ENCODE measurements around the gene CAMTA1. TPM values are rescaled to one million over a fixed set of nuclear protein-coding genes. Genes with fewer than 3 reads are reported as not detected.

Gene CAMTA1
- total RNA-seq, 2 experiments from 2014 or later, result 43.9 to 73.3 TPM

DNA sequence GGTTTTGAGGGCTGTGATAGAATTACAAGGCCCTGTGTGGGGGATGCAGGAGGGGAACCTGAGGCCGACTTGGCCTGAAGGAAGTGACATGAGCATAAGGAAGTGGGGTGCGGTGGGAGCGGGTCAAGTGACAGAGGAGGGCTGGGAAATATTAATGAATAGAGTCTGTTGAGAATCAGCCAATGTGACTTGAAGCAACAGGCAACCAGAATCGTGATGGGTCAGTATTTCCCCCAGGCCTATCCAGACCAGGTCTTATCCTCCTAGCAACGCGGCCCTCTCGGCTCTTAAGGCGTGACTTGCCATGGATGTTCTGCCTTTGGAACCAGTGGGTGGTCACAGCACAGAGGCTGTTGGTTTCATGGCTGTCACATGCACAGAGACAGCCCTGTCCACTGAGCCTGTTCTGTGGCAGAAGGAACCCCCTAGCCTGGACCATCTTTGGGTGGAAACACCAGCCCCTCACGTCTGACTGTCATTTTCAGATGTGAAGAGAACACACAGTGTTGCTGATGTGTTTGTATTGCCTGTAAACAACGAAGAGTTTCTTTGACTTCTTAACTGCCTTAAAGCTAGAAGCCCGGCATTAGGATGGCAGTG is 468.8 kb downstream of the CAMTA1 start:
- no peak for DNase-seq (ENCODE audit: low spot score)
- Histone ChIP-seq H3K9me2 (ENCODE audit: insufficient read depth, low read length) (no peaks in the 10 kb centered on the region), H3K36me3 (ENCODE audit: insufficient read depth, low read length) (no peaks in the 10 kb centered on the region), H2AFZ (ENCODE audit: low read length) (no peak overlapping the region), H3K79me2 (ENCODE audit: insufficient read depth, low read depth, low read length) (no peaks in the 10 kb centered on the region), H3K4me2 (ENCODE audit: low read length) (no peak overlapping the region), H4K20me1 (ENCODE audit: insufficient read depth, low read length) (no peaks in the 10 kb centered on the region), H3K4me3 (ENCODE audit: low read depth, low read length, poor library complexity, severe bottlenecking) (no peak overlapping the region), H3K27ac (ENCODE audit: low read depth, low read length, poor library complexity, severe bottlenecking) (no peak overlapping the region), H3K4me1 (ENCODE audit: insufficient read depth, low read length, poor library complexity, severe bottlenecking) (no peaks in the 10 kb centered on the region), H3K9me3 (ENCODE audit: low read length) (no peaks in the 10 kb centered on the region)
- CTCF ChIA-PET (ENCODE audit: unreplicated experiment), result no interaction called here
- POLR2A ChIA-PET, result no interaction called here
- intact Hi-C loops (cut with micrococcal nuclease; ENCODE audit: unreplicated experiment), result no loop called here
- BruUV-seq (replicated peaks), result no TSS peak
- TF ChIP-seq, protein P1, sequence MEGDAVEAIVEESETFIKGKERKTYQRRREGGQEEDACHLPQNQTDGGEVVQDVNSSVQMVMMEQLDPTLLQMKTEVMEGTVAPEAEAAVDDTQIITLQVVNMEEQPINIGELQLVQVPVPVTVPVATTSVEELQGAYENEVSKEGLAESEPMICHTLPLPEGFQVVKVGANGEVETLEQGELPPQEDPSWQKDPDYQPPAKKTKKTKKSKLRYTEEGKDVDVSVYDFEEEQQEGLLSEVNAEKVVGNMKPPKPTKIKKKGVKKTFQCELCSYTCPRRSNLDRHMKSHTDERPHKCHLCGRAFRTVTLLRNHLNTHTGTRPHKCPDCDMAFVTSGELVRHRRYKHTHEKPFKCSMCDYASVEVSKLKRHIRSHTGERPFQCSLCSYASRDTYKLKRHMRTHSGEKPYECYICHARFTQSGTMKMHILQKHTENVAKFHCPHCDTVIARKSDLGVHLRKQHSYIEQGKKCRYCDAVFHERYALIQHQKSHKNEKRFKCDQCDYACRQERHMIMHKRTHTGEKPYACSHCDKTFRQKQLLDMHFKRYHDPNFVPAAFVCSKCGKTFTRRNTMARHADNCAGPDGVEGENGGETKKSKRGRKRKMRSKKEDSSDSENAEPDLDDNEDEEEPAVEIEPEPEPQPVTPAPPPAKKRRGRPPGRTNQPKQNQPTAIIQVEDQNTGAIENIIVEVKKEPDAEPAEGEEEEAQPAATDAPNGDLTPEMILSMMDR (conservative IDR thresholded peaks at IDR 0.05; ENCODE audit: low read length), result no peak
- no peak for TF ChIP-seq EZH2phosphoT487 (IDR thresholded peaks at IDR 0.05; ENCODE audit: borderline replicate concordance, low read depth, low read length)

DNA sequence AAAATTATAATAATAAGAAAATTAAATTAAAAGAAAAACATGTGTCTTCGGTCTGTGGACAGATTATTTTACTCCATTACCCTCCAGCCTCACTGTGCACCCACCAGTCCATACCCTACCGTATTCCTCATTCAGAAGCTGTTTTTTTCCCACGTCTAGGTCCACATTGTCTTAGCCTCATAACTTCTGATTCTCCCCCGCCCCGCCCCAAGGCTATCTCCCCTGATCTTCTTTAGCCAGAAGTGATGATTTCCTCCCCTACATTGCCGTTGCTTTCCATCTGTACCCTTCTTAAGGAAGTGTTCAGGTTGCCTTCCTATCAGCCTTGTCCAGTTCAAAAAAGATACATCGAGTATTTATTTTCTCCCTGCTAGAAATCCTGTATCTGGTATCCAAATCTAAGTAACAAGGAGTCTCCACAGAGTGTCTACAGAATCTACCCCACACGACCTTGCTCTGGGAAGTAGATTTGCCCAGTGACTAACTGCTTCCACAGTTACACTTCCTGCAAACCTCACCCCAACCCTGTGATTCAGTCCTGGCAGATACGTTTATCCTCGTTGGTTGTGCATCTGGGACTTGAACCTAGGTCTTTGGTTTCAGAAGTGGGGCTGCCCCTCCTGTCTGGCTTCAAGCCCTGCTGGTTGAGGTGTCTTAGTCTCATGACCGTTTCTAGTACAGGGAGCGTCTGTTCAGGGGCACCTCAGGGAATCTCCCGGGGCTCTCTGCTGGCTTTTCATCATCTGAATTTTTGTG is 470.2 kb downstream of the CAMTA1 start:
- Histone ChIP-seq H3K4me2 (ENCODE audit: low read length) (no peak overlapping the region), H3K4me3 (ENCODE audit: low read depth, low read length, poor library complexity, severe bottlenecking) (no peak overlapping the region), H3K9me3 (ENCODE audit: low read length) (no peaks in the 10 kb centered on the region), H3K4me1 (ENCODE audit: insufficient read depth, low read length, poor library complexity, severe bottlenecking) (no peaks in the 10 kb centered on the region), H3K36me3 (ENCODE audit: insufficient read depth, low read length) (no peaks in the 10 kb centered on the region), H4K20me1 (ENCODE audit: insufficient read depth, low read length) (no peaks in the 10 kb centered on the region), H3K27ac (ENCODE audit: low read depth, low read length, poor library complexity, severe bottlenecking) (no peak overlapping the region), H2AFZ (ENCODE audit: low read length) (no peak overlapping the region), H3K9me2 (ENCODE audit: insufficient read depth, low read length) (no peaks in the 10 kb centered on the region), H3K79me2 (ENCODE audit: insufficient read depth, low read depth, low read length) (no peaks in the 10 kb centered on the region)
- BruUV-seq (replicated peaks), result no TSS peak
- ChIA-PET POLR2A (no interaction called here), CTCF (ENCODE audit: unreplicated experiment) (no interaction called here)
- no peak for DNase-seq (ENCODE audit: low spot score)
- intact Hi-C loops (cut with micrococcal nuclease; ENCODE audit: unreplicated experiment), result no loop called here
- TF ChIP-seq EZH2phosphoT487 (IDR thresholded peaks at IDR 0.05; ENCODE audit: borderline replicate concordance, low read depth, low read length), result no peak
- TF ChIP-seq, protein P1 (conservative IDR thresholded peaks at IDR 0.05; ENCODE audit: low read length), result no peak

DNA sequence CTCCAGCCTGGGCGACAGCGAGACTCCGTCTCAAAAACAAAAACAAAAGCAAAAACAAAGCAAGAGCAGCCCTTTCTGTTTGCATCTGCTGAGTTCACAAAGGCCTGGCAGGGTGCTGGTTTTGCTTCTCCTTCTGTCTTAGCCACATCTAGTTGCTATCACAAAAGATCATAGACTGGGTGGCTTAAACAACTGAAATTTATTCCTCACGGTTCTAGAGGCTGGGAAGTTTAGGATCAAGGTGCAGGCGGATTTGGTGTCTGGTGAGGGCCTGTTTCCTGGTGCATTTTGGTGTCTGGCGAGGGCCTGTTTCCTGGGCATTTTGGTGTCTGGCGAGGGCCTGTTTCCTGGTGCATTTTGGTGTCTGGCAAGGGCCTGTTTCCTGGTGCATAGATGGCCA is 471.3 kb downstream of the CAMTA1 start:
- Histone ChIP-seq H3K9me2 (ENCODE audit: insufficient read depth, low read length) (no peaks in the 10 kb centered on the region), H4K20me1 (ENCODE audit: insufficient read depth, low read length) (no peaks in the 10 kb centered on the region), H3K79me2 (ENCODE audit: insufficient read depth, low read depth, low read length) (no peaks in the 10 kb centered on the region), H3K4me1 (ENCODE audit: insufficient read depth, low read length, poor library complexity, severe bottlenecking) (no peaks in the 10 kb centered on the region), H3K9me3 (ENCODE audit: low read length) (no peaks in the 10 kb centered on the region), H3K27ac (ENCODE audit: low read depth, low read length, poor library complexity, severe bottlenecking) (no peak overlapping the region), H2AFZ (ENCODE audit: low read length) (no peak overlapping the region), H3K36me3 (ENCODE audit: insufficient read depth, low read length) (no peaks in the 10 kb centered on the region), H3K4me3 (ENCODE audit: low read depth, low read length, poor library complexity, severe bottlenecking) (no peak overlapping the region), H3K4me2 (ENCODE audit: low read length) (no peak overlapping the region)
- ChIA-PET CTCF (ENCODE audit: unreplicated experiment) (no interaction called here), POLR2A (no interaction called here)
- TF ChIP-seq, protein P1 (conservative IDR thresholded peaks at IDR 0.05; ENCODE audit: low read length), result no peak
- no peak for TF ChIP-seq EZH2phosphoT487 (IDR thresholded peaks at IDR 0.05; ENCODE audit: borderline replicate concordance, low read depth, low read length)
- intact Hi-C loops (cut with micrococcal nuclease; ENCODE audit: unreplicated experiment), result no loop called here
- no peak for DNase-seq (ENCODE audit: low spot score)
- no TSS peak for BruUV-seq (replicated peaks)
